HL-60 (cell line): ENCODE data around the gene TMEM165.
A peak's percentile ranks its signal among the peaks of the same experiment; 100 is the strongest.

Experiments
- DNase-seq, 2 experiments: peaks; one replicate each; pipeline ENCODE4 v3.0.0-alpha.2; 2010 to 2020; ENCODE audit warnings: low read depth in 1 of 2, low spot score in 1 of 2
- H3K27ac ChIP-seq: fragments of 250-450 bp; sonication (Bioruptor Pico); replicated peaks from 2 replicates; pipeline ENCODE4 v1.5.1; 2020; ENCODE audit warnings: mild to moderate bottlenecking, moderate library complexity
- H3K27me3 ChIP-seq: fragments of 250-450 bp; sonication (Bioruptor Pico); 2 replicates; pipeline ENCODE4 v1.5.1; 2021; ENCODE audit warnings: mild to moderate bottlenecking, moderate library complexity; ENCODE audit not compliant: insufficient read depth, poor library complexity, severe bottlenecking
- H3K4me3 ChIP-seq: replicated peaks from 2 replicates; pipeline ENCODE4 v1.5.1; 2011; ENCODE audit warnings: mild to moderate bottlenecking, control low read depth, low read length; ENCODE audit not compliant: insufficient read depth
- CTCF ChIP-seq: IDR thresholded peaks from one replicate; pipeline ENCODE4 v1.5.1; 2011; ENCODE audit warnings: low read length, control low read depth, inconsistent platforms; ENCODE audit not compliant: insufficient read depth
- GABPA ChIP-seq: IDR thresholded peaks from 2 replicates; pipeline ENCODE4 v1.6.1; 2012; ENCODE audit warnings: low read depth
- POLR2AphosphoS5 ChIP-seq: IDR thresholded peaks from 2 replicates; pipeline ENCODE4 v1.6.1; 2012; ENCODE audit warnings: low read depth
- SPI1 ChIP-seq: IDR thresholded peaks from 2 replicates; pipeline ENCODE4 v1.6.1; 2012; ENCODE audit warnings: low read depth, mild to moderate bottlenecking, borderline replicate concordance
- TF ChIP-seq, protein P1 (sequence below): IDR thresholded peaks from 2 replicates; pipeline ENCODE4 v1.6.1; 2012; ENCODE audit warnings: low read depth; ENCODE audit not compliant: insufficient replicate concordance

The TMEM165 gene

GRCh38 chr4:55458164-55458563, 62.4 kb downstream of the TMEM165 start:
- DNase-seq: no peak
- Histone ChIP-seq H3K27me3 (no peaks in the 10 kb centered on the region), H3K4me3 (no peak overlapping the region), H3K27ac (no peak overlapping the region)
- TF ChIP-seq, protein P1, sequence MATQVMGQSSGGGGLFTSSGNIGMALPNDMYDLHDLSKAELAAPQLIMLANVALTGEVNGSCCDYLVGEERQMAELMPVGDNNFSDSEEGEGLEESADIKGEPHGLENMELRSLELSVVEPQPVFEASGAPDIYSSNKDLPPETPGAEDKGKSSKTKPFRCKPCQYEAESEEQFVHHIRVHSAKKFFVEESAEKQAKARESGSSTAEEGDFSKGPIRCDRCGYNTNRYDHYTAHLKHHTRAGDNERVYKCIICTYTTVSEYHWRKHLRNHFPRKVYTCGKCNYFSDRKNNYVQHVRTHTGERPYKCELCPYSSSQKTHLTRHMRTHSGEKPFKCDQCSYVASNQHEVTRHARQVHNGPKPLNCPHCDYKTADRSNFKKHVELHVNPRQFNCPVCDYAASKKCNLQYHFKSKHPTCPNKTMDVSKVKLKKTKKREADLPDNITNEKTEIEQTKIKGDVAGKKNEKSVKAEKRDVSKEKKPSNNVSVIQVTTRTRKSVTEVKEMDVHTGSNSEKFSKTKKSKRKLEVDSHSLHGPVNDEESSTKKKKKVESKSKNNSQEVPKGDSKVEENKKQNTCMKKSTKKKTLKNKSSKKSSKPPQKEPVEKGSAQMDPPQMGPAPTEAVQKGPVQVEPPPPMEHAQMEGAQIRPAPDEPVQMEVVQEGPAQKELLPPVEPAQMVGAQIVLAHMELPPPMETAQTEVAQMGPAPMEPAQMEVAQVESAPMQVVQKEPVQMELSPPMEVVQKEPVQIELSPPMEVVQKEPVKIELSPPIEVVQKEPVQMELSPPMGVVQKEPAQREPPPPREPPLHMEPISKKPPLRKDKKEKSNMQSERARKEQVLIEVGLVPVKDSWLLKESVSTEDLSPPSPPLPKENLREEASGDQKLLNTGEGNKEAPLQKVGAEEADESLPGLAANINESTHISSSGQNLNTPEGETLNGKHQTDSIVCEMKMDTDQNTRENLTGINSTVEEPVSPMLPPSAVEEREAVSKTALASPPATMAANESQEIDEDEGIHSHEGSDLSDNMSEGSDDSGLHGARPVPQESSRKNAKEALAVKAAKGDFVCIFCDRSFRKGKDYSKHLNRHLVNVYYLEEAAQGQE: no peak
- TF ChIP-seq SPI1: no peak
- no peak for TF ChIP-seq POLR2AphosphoS5
- no peak for TF ChIP-seq CTCF
- no peak for TF ChIP-seq GABPA

- Histone ChIP-seq H3K27me3 (no peaks in the 10 kb centered on the region), H3K27ac (no peak overlapping the region), H3K4me3 (no peak overlapping the region)
- no peak for TF ChIP-seq CTCF
- TF ChIP-seq, protein P1: no peak
- no peak for TF ChIP-seq POLR2AphosphoS5
- TF ChIP-seq SPI1: no peak
- no peak for TF ChIP-seq GABPA
- no peak for DNase-seq
Measured at GRCh38 chr4:55458611-55459010, 62.9 kb downstream of the TMEM165 start.

DNA sequence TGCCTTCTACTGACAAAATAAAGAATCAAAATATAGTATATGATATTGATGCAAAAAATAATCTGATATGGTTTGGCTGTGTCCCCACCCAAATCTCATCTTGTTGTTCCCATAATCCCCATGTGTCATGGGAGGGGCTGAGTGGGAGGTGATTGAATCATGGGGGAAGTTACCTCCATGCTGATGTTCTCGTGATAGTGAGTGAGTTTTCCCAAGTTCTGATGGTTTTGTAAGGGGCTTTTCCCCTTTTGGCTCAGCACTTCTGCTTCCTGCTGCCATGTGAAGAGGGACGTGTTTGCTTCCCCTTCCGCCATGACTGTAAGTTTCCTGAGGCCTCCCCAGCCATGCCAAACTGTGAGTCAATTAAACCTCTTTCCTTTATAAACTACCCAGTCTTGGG, 70.2 kb downstream of the TMEM165 start:
- peak; percentile 2 to 5 for DNase-seq
- H3K27me3 ChIP-seq: no peaks in the 10 kb centered on the region
- peak; percentile 43; the same call in 1 of the 2 replicates for TF ChIP-seq SPI1
- no peak for TF ChIP-seq CTCF
- TF ChIP-seq, protein P1: no peak
- no peak for TF ChIP-seq POLR2AphosphoS5
- no peak overlapping the region for H3K4me3 ChIP-seq
- no peak overlapping the region for H3K27ac ChIP-seq
